ENCODE results near the gene YPEL1. TPM values are rescaled to one million over a fixed set of nuclear protein-coding genes. Genes with fewer than 3 reads are reported as not detected.

The YPEL1 gene
- total RNA-seq, 1 experiment from 2014 or later, result 3.6 TPM

- POLR2A ChIA-PET (ENCODE audit: low non-redundant PET), result no interaction called here
- no peaks in the 10 kb centered on the region for H3K27me3 ChIP-seq (replicated peaks; ENCODE audit: insufficient read depth, low read depth, low read length, poor library complexity)
- no peaks in the 10 kb centered on the region for H3K9me3 ChIP-seq (ENCODE audit: low read depth, low read length, poor library complexity, severe bottlenecking)
- TF ChIP-seq EZH2 (IDR thresholded peaks at IDR 0.05; ENCODE audit: borderline replicate concordance, low read depth, low read length, poor library complexity, severe bottlenecking) (no peak), CTCF (conservative IDR thresholded peaks at IDR 0.05; ENCODE audit: low read depth, low read length) (no peak)
- no TSS peak for BruUV-seq (replicated peaks)
- intact Hi-C loops (cut with micrococcal nuclease; ENCODE audit: unreplicated experiment), result no loop called here
- peaks cover 7% of the 10 kb centered on the region for H3K36me3 ChIP-seq (ENCODE audit: insufficient read depth, low read length, poor library complexity, severe bottlenecking)
- CTCF ChIA-PET, result no interaction called here
- no peak overlapping the region for H3K27ac ChIP-seq (ENCODE audit: low read depth, low read length, poor library complexity, severe bottlenecking)
- DNase-seq (ENCODE audit: low spot score), result no peak
- no peaks in the 10 kb centered on the region for H3K4me1 ChIP-seq (ENCODE audit: insufficient read depth, low read length, poor library complexity, severe bottlenecking)
- H3K4me3 ChIP-seq (ENCODE audit: low read depth, low read length, poor library complexity, severe bottlenecking), result no peak overlapping the region
Observed at GRCh38 chr22:21691816-21692215, 43.8 kb downstream of the YPEL1 start.

GRCh38 chr22:21690401-21690801, 45.2 kb downstream of the YPEL1 start:
- BruUV-seq (replicated peaks), result no TSS peak
- Histone ChIP-seq H3K27me3 (replicated peaks; ENCODE audit: insufficient read depth, low read depth, low read length, poor library complexity) (no peaks in the 10 kb centered on the region), H3K9me3 (ENCODE audit: low read depth, low read length, poor library complexity, severe bottlenecking) (no peaks in the 10 kb centered on the region), H3K4me1 (ENCODE audit: insufficient read depth, low read length, poor library complexity, severe bottlenecking) (no peaks in the 10 kb centered on the region), H3K36me3 (ENCODE audit: insufficient read depth, low read length, poor library complexity, severe bottlenecking) (peaks cover 8% of the 10 kb centered on the region), H3K27ac (ENCODE audit: low read depth, low read length, poor library complexity, severe bottlenecking) (no peak overlapping the region), H3K4me3 (ENCODE audit: low read depth, low read length, poor library complexity, severe bottlenecking) (no peak overlapping the region)
- intact Hi-C loops (cut with micrococcal nuclease; ENCODE audit: unreplicated experiment), result no loop called here
- ChIA-PET CTCF (interaction anchor here (0.6 kb wide), 1 partner anchor 588 kb away, joined by 3 read pairs; no protein-coding TSS in a partner anchor), POLR2A (ENCODE audit: low non-redundant PET) (no interaction called here)
- TF ChIP-seq EZH2 (IDR thresholded peaks at IDR 0.05; ENCODE audit: borderline replicate concordance, low read depth, low read length, poor library complexity, severe bottlenecking), result no peak
- TF ChIP-seq CTCF (conservative IDR thresholded peaks at IDR 0.05; ENCODE audit: low read depth, low read length), result no peak
- no peak for DNase-seq (ENCODE audit: low spot score)

GRCh38 chr22:21688706-21689381, 46.8 kb downstream of the YPEL1 start:
- no peak for DNase-seq (ENCODE audit: low spot score)
- peaks cover 12% of the 10 kb centered on the region for H3K36me3 ChIP-seq (ENCODE audit: insufficient read depth, low read length, poor library complexity, severe bottlenecking)
- ChIA-PET POLR2A (ENCODE audit: low non-redundant PET) (no interaction called here), CTCF (no interaction called here)
- no peak overlapping the region for H3K4me3 ChIP-seq (ENCODE audit: low read depth, low read length, poor library complexity, severe bottlenecking)
- BruUV-seq (replicated peaks), result no TSS peak
- TF ChIP-seq CTCF (conservative IDR thresholded peaks at IDR 0.05; ENCODE audit: low read depth, low read length), result no peak
- TF ChIP-seq EZH2 (IDR thresholded peaks at IDR 0.05; ENCODE audit: borderline replicate concordance, low read depth, low read length, poor library complexity, severe bottlenecking), result no peak
- intact Hi-C loops (cut with micrococcal nuclease; ENCODE audit: unreplicated experiment), result no loop called here
- H3K27me3 ChIP-seq (replicated peaks; ENCODE audit: insufficient read depth, low read depth, low read length, poor library complexity), result no peaks in the 10 kb centered on the region
- H3K4me1 ChIP-seq (ENCODE audit: insufficient read depth, low read length, poor library complexity, severe bottlenecking), result no peaks in the 10 kb centered on the region
- no peaks in the 10 kb centered on the region for H3K9me3 ChIP-seq (ENCODE audit: low read depth, low read length, poor library complexity, severe bottlenecking)
- no peak overlapping the region for H3K27ac ChIP-seq (ENCODE audit: low read depth, low read length, poor library complexity, severe bottlenecking)

Measured in A673 (cell line).